RWPE2 (cell line): ENCODE results near the gene EPHA6.
"Not testable (repeated sequence)": the region's sequence is repeated elsewhere in the genome, so short reads cannot be mapped to it uniquely, and the experiment has no call there.

Source experiments
- ATAC-seq: fragments of 200-7000 bp; cut with Tn5 transposase; 3 replicates; pipeline ENCODE4 v1.9.1; 2021; ENCODE audit warnings: low read depth
- DNase-seq: peaks from one replicate; pipeline ENCODE4 v3.0.0-alpha.2; 2020; ENCODE audit warnings: low spot score
- H3K27ac ChIP-seq: fragments of 450-650 bp; 2 replicates; pipeline ENCODE4 v1.5.1; 2017; ENCODE audit warnings: mild to moderate bottlenecking; ENCODE audit not compliant: poor library complexity, severe bottlenecking
- H3K27me3 ChIP-seq: fragments of 250-450 bp; sonication (Bioruptor Pico); 2 replicates; pipeline ENCODE4 v1.5.1; 2021; ENCODE audit warnings: mild to moderate bottlenecking, moderate library complexity; ENCODE audit not compliant: insufficient read depth, poor library complexity, severe bottlenecking
- H3K36me3 ChIP-seq: fragments of 250-450 bp; sonication (Bioruptor Pico); 2 replicates; pipeline ENCODE4 v1.5.1; 2020; ENCODE audit warnings: low read depth, mild to moderate bottlenecking, moderate library complexity
- H3K4me1 ChIP-seq: fragments of 250-450 bp; sonication (Bioruptor Pico); 2 replicates; pipeline ENCODE4 v1.5.1; 2021; ENCODE audit warnings: mild to moderate bottlenecking, moderate library complexity; ENCODE audit not compliant: insufficient read depth, poor library complexity, severe bottlenecking
- H3K4me3 ChIP-seq: fragments of 250-450 bp; sonication (Bioruptor Pico); 2 replicates; pipeline ENCODE4 v1.5.1; 2021; ENCODE audit warnings: mild to moderate bottlenecking, moderate library complexity; ENCODE audit not compliant: severe bottlenecking
- H3K9me3 ChIP-seq: fragments of 250-450 bp; sonication (Bioruptor Pico); 2 replicates; pipeline ENCODE4 v1.5.1; 2021; ENCODE audit warnings: mild to moderate bottlenecking, moderate library complexity; ENCODE audit not compliant: severe bottlenecking
- CTCF ChIP-seq: fragments of 450-650 bp; IDR thresholded peaks from one replicate; pipeline ENCODE4 v1.5.1; 2017; ENCODE audit warnings: mild to moderate bottlenecking, moderate library complexity; ENCODE audit not compliant: poor library complexity, severe bottlenecking

Gene EPHA6

DNA sequence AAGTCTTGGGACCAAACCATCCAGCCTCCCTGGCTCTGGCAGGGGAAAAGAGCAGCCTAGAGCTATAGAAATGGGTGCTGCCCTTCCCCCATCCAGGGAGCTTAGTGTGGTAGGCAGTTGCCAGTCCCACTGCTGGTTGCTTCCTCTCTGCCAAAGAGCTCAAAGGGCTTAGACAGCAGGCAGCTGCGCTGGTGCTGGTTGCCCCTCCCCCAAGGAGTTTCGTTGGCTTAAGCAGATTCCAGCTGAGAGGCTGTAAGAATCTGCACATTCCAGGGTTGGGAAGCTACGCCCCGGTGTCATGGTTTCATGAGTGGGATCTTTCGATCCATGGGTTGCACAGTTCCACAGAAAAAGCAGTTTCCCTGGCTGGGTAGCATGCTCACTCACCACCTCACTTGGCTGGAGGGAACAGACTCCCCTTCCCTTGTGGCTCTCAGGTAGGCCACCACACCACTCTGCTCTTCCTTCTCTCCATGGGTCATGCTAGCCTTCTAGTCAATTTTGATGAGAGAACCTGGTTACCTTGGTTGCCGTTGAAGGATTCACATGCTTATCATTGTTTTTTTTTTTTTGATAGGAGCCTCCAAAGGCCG is 195.1 kb downstream of the EPHA6 start:
- Histone ChIP-seq H3K27me3 (no peaks in the 10 kb centered on the region), H3K9me3 (no peaks in the 10 kb centered on the region), H3K4me1 (no peaks in the 10 kb centered on the region), H3K4me3 (no peak overlapping the region), H3K27ac (no peak overlapping the region), H3K36me3 (no peaks in the 10 kb centered on the region)
- DNase-seq: no peak
- TF ChIP-seq CTCF: no peak
- ATAC-seq: no peak

- H3K4me3 ChIP-seq: no peak overlapping the region
- H3K36me3 ChIP-seq: no peaks in the 10 kb centered on the region
- DNase-seq (no peak), ATAC-seq (no peak)
- H3K4me1 ChIP-seq: no peaks in the 10 kb centered on the region
- TF ChIP-seq CTCF: no peak
- H3K9me3 ChIP-seq: no peaks in the 10 kb centered on the region
- no peaks in the 10 kb centered on the region for H3K27me3 ChIP-seq
- no peak overlapping the region for H3K27ac ChIP-seq
Observed at GRCh38 chr3:97010881-97011657, 196.7 kb downstream of the EPHA6 start.

DNA sequence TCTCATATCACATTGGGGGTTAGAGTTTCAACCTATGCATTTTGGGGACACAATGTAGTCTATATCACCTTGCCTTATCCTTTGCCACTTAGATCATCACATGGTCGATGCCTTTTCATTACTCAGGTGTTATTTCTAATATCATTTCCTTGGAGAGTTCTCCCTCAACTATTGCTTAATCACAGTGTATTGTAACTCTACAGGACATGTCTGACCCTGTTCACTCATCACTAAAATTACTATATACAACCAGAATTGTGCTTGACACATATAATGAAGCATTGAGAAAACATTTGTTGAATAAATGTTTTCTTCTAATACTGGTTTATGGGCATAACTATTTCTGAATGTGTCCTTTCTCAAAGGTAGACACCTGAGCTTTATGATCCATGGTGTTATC is 207.4 kb downstream of the EPHA6 start:
- Histone ChIP-seq H3K4me1 (no peaks in the 10 kb centered on the region), H3K36me3 (no peaks in the 10 kb centered on the region), H3K27me3 (no peaks in the 10 kb centered on the region), H3K9me3 (no peaks in the 10 kb centered on the region), H3K4me3 (no peak overlapping the region), H3K27ac (no peak overlapping the region)
- DNase-seq (no peak), ATAC-seq (no peak)
- TF ChIP-seq CTCF: no peak

- not testable (repeated sequence) for H3K4me1 ChIP-seq, ATAC-seq, DNase-seq, H3K27me3 ChIP-seq, H3K27ac ChIP-seq, H3K36me3 ChIP-seq, H3K9me3 ChIP-seq, H3K4me3 ChIP-seq
Observed at GRCh38 chr3:97025612-97026011, 211.2 kb downstream of the EPHA6 start.

DNA sequence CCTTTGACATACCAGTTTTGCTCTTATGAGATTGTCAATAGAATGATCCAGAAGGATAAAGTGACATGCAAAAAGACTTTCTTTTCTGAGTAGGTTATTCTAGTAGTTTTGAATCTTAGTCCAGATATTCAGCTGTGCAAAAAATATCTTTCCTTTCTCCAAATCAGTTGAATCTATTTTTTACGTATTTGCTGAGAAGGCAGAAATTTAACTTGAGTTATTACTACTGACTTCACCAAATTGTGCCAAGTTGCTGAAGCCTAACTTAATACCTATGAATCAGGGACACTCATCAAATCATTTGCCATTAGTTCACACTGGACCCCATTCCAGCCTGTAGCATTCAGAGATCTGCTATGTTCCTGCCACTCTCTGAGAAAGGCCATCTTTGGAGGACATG is 215.6 kb downstream of the EPHA6 start:
- no peaks in the 10 kb centered on the region for H3K4me1 ChIP-seq
- H3K27me3 ChIP-seq: no peaks in the 10 kb centered on the region
- no peak overlapping the region for H3K27ac ChIP-seq
- no peak for DNase-seq
- no peak for TF ChIP-seq CTCF
- no peaks in the 10 kb centered on the region for H3K9me3 ChIP-seq
- no peak overlapping the region for H3K4me3 ChIP-seq
- no peaks in the 10 kb centered on the region for H3K36me3 ChIP-seq
- ATAC-seq: no peak
